Psoas muscle (tissue), 8 donors: ENCODE results near the gene PHF21B. TPM values are rescaled to one million over a fixed set of nuclear protein-coding genes. Genes with fewer than 3 reads are reported as not detected.

Experiments used
- ATAC-seq, 4 donors: fragments of 200-7000 bp; cut with Tn5 transposase; one replicate each; pipeline ENCODE4 v1.9.1; 2020; ENCODE audit warnings: moderate library complexity in 3 of 4, mild to moderate bottlenecking in 2 of 4
- DNase-seq, 2 donors: peaks; one replicate each; pipeline ENCODE4 v3.0.0-alpha.2; 2020
- H3K27ac ChIP-seq: fragments of 200-600 bp; one replicate; pipeline ENCODE4 v1.8.0; 2022
- H3K27me3 ChIP-seq, 3 donors: fragments of 200-600 bp in 1 of 3; one replicate each; pipeline versions ENCODE4 v1.6.1 to v1.8.0; 2013 to 2022; ENCODE audit warnings: low read length in 2 of 3, mild to moderate bottlenecking in 2 of 3, moderate library complexity in 1 of 3; ENCODE audit not compliant: insufficient read depth in 3 of 3
- H3K36me3 ChIP-seq, 2 donors: fragments of 200-600 bp in 1 of 2; one replicate each; pipeline versions ENCODE4 v1.6.1 to v1.8.0; 2013 to 2022; ENCODE audit warnings: low read depth in 1 of 2, mild to moderate bottlenecking in 1 of 2, moderate library complexity in 1 of 2; ENCODE audit not compliant: insufficient read depth in 1 of 2
- H3K4me1 ChIP-seq: fragments of 200-600 bp; one replicate; pipeline ENCODE4 v1.8.0; 2022
- H3K4me3 ChIP-seq: fragments of 200-600 bp; one replicate; pipeline ENCODE4 v1.8.0; 2022; ENCODE audit warnings: mild to moderate bottlenecking
- H3K9me3 ChIP-seq: fragments of 200-600 bp; one replicate; pipeline ENCODE4 v1.8.0; 2022
- CTCF ChIP-seq: fragments of 200-600 bp; IDR thresholded peaks from one replicate; pipeline ENCODE4 v1.8.0; 2022; ENCODE audit warnings: antibody characterized with exemption
- WGBS, 3 donors: extraction: QIAGEN DNeasy Blood & Tissue Kit; methylation state at CpG; one replicate each; pipeline versions ENCODE4 v1.1.6 to v1.1.7; 2013; 5-methylcytosine and 5-hydroxymethylcytosine counted together
- intact Hi-C, 2 donors: fragments of 100-400 bp; cut with DNase I; formaldehyde crosslinking; loops; one replicate each; pipeline versions ENCODE4 v1.11.0 to v1.14.2; 2022
- polyA plus RNA-seq, 3 donors: library from polyadenylated mRNA; stranded (reverse); fragments of 200-250 nt; gene quantifications; one replicate each; pipeline ENCODE4 v1.2.3, GENCODE V29; 2013
- total RNA-seq, 4 donors: library from RNA; stranded (reverse); fragmentation: NEBNext Ultra II Directional in 2 of 4; extraction: Animal tissue kit (Norgen Biotek cat#: 25700) in 2 of 4; gene quantifications; one replicate each; pipeline versions ENCODE4 v1.2.1 to v1.2.4, GENCODE V29; 2021 to 2023
- donor health status: healthy with polysubstance abuse.
- donor health status: DM: no; HTN: no; CAD: no; lungs with moderate emphysema.
- donor health status: Bipolar disorder and iron deficiency.
- donor health status: healthy.
- donor health status: DM: yes; HTN: yes; CAD: no.
- donor health status: DM: no; HTN: no; CAD: no.
- donor health status: DM: no; HTN: no; CAD: no.
- donor health status: DM: yes; HTN: yes; CAD: no.

PHF21B gene
- total and polyA plus RNA-seq, 7 donors: 0.03 to 0.58 (median 0.16) TPM; not detected in 1

GRCh38 chr22:44936201-44936600 is 73.6 kb downstream of the PHF21B start:
- no peak for ATAC-seq
- no peak overlapping the region for H3K27ac ChIP-seq
- no peaks in the 10 kb centered on the region for H3K36me3 ChIP-seq
- no peaks in the 10 kb centered on the region for H3K9me3 ChIP-seq
- H3K27me3 ChIP-seq: peaks cover 0 to 10% (median 8%) of the 10 kb centered on the region in 3 donors
- H3K4me1 ChIP-seq: no peaks in the 10 kb centered on the region
- DNase-seq: peak in 1 of 2 donors; percentile 29
- TF ChIP-seq CTCF: no peak
- intact Hi-C loops: no loop called here
- H3K4me3 ChIP-seq: no peak overlapping the region
- WGBS, 3 donors: 81 to 87% (median 84%) methylated on average over 16 of the region's 16 CpGs

GRCh38 chr22:44935724-44936123 is 74.1 kb downstream of the PHF21B start:
- WGBS, 3 donors: 66 to 75% (median 66%) methylated on average over 11 of the region's 11 CpGs
- no peak for ATAC-seq
- Histone ChIP-seq H3K27me3 (peaks cover 0 to 14% (median 10%) of the 10 kb centered on the region in 3 donors), H3K36me3 (no peaks in the 10 kb centered on the region), H3K4me1 (no peaks in the 10 kb centered on the region), H3K27ac (no peak overlapping the region), H3K4me3 (no peak overlapping the region), H3K9me3 (no peaks in the 10 kb centered on the region)
- TF ChIP-seq CTCF: no peak
- no peak for DNase-seq
- intact Hi-C loops: no loop called here

DNA sequence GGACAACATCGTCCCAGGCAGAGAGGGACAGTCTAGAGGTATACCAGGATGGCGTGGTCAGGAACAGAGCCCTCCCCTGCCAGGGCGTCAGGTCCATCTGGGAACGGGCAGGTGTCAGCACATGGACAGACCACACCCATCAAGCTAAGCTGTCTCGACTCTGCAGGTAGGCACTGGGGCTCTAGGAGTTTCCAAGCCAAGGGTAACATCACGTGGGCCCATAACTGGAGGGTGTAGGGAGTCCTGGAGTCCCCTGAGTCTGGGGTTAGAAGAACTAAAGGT is 75.4 kb downstream of the PHF21B start:
- WGBS, 3 donors: 64 to 84% (median 69%) methylated on average over 6 of the region's 6 CpGs
- peaks cover 0 to 14% (median 9%) of the 10 kb centered on the region in 3 donors for H3K27me3 ChIP-seq
- no peak overlapping the region for H3K4me3 ChIP-seq
- ATAC-seq: no peak
- no peak for TF ChIP-seq CTCF
- H3K4me1 ChIP-seq: no peaks in the 10 kb centered on the region
- H3K27ac ChIP-seq: no peak overlapping the region
- no peak for DNase-seq
- intact Hi-C loops: no loop called here
- H3K36me3 ChIP-seq: no peaks in the 10 kb centered on the region
- no peaks in the 10 kb centered on the region for H3K9me3 ChIP-seq

- no peak for TF ChIP-seq CTCF
- intact Hi-C loops: no loop called here
- no peak overlapping the region for H3K4me3 ChIP-seq
- ATAC-seq (no peak), DNase-seq (no peak)
- 61% methylated on average over 22 of the region's 22 CpGs for WGBS, 3 donors
- H3K9me3 ChIP-seq: no peaks in the 10 kb centered on the region
- no peak overlapping the region for H3K27ac ChIP-seq
- no peaks in the 10 kb centered on the region for H3K4me1 ChIP-seq
- H3K36me3 ChIP-seq: no peaks in the 10 kb centered on the region
- peaks cover 0 to 16% (median 9%) of the 10 kb centered on the region in 3 donors for H3K27me3 ChIP-seq
Observed at GRCh38 chr22:44933666-44934453, 75.9 kb downstream of the PHF21B start.

GRCh38 chr22:44932493-44932892 is 77.3 kb downstream of the PHF21B start:
- WGBS, 3 donors: 91 to 96% (median 93%) methylated on average over 11 of the region's 11 CpGs
- intact Hi-C loops: no loop called here
- ATAC-seq (no peak), DNase-seq (peak in 1 of 2 donors; percentile 35)
- Histone ChIP-seq H3K4me3 (no peak overlapping the region), H3K4me1 (no peaks in the 10 kb centered on the region), H3K27ac (no peak overlapping the region), H3K36me3 (no peaks in the 10 kb centered on the region), H3K27me3 (peaks cover 0 to 14% (median 4%) of the 10 kb centered on the region in 3 donors), H3K9me3 (no peaks in the 10 kb centered on the region)
- TF ChIP-seq CTCF: no peak
